Neuron (in vitro differentiated cells): ENCODE results near the gene KRTAP5-2.
"Not testable (repeated sequence)": the region's sequence is repeated elsewhere in the genome, so short reads cannot be mapped to it uniquely, and the experiment has no call there.

ENCODE experiments used
- H2AFZ ChIP-seq: one replicate; pipeline ENCODE4 v1.6.1; 2013; ENCODE audit warnings: low read depth, mild to moderate bottlenecking, inconsistent platforms, low read length, moderate library complexity
- H3K27me3 ChIP-seq: one replicate; pipeline ENCODE4 v1.6.1; 2013; ENCODE audit warnings: low read length; ENCODE audit not compliant: insufficient read depth
- H3K36me3 ChIP-seq: one replicate; pipeline ENCODE4 v1.6.1; 2013; ENCODE audit warnings: low read length; ENCODE audit not compliant: insufficient read depth
- H3K4me1 ChIP-seq: one replicate; pipeline ENCODE4 v1.6.1; 2013; ENCODE audit warnings: low read length; ENCODE audit not compliant: insufficient read depth
- H3K4me3 ChIP-seq: 2 replicates; pipeline ENCODE4 v1.5.1; 2013; ENCODE audit warnings: mild to moderate bottlenecking, low read length, moderate library complexity
- H3K9me3 ChIP-seq: one replicate; pipeline ENCODE4 v1.6.1; 2013; ENCODE audit warnings: low read length

KRTAP5-2 gene, protein sequence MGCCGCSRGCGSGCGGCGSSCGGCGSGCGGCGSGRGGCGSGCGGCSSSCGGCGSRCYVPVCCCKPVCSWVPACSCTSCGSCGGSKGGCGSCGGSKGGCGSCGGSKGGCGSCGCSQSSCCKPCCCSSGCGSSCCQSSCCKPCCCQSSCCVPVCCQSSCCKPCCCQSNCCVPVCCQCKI

GRCh38 chr11:1597994-1598380 lies at the start of gene KRTAP5-2:
Gene KRTAP5-2, minus strand, starts transcription at chr11:1598294. Its CDS starts 44 bp downstream, at chr11:1598250.
- no peak within 1 kb of the TSS for H3K4me3 ChIP-seq
- peaks cover 15% of the 10 kb centered on the region for H3K27me3 ChIP-seq
- no peaks in the 10 kb centered on the region for H3K9me3 ChIP-seq
- H3K36me3 ChIP-seq = no peaks in the 10 kb centered on the region
- no peak within 1 kb of the TSS for H2AFZ ChIP-seq
- H3K4me1 ChIP-seq = peaks cover 7% of the 10 kb centered on the region

DNA sequence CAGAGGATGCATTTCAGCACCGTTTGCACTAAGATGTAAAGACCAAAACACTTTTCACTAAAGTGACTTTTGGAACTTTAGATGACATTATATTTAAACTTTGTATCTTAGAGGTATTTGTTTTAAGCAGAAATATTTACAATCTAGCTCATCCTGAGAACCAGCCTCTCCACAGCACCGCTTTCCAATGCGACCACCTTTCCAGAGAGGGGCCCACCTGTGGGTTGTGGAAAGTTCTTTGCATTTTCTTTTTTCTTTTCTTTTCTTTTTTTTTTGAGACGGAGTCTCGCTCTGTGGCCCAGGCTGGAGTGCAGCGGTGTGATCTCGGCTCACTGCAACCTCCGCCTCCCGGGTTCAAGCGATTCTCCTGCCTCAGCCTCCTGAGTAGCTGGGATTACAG lies 48.4 kb upstream of the KRTAP5-2 start:
- not testable (repeated sequence) for H3K36me3 ChIP-seq, H3K4me1 ChIP-seq, H2AFZ ChIP-seq, H3K4me3 ChIP-seq, H3K9me3 ChIP-seq
- H3K27me3 ChIP-seq = peaks cover 25% of the 10 kb centered on the region

- no peak overlapping the region for H3K4me3 ChIP-seq
- peaks cover 27% of the 10 kb centered on the region for H3K27me3 ChIP-seq
- H3K36me3 ChIP-seq = no peaks in the 10 kb centered on the region
- H3K9me3 ChIP-seq = no peaks in the 10 kb centered on the region
- H2AFZ ChIP-seq = no peak overlapping the region
- peaks cover 2% of the 10 kb centered on the region for H3K4me1 ChIP-seq
Observed at GRCh38 chr11:1645357-1645821, 47.3 kb upstream of the KRTAP5-2 start.

DNA sequence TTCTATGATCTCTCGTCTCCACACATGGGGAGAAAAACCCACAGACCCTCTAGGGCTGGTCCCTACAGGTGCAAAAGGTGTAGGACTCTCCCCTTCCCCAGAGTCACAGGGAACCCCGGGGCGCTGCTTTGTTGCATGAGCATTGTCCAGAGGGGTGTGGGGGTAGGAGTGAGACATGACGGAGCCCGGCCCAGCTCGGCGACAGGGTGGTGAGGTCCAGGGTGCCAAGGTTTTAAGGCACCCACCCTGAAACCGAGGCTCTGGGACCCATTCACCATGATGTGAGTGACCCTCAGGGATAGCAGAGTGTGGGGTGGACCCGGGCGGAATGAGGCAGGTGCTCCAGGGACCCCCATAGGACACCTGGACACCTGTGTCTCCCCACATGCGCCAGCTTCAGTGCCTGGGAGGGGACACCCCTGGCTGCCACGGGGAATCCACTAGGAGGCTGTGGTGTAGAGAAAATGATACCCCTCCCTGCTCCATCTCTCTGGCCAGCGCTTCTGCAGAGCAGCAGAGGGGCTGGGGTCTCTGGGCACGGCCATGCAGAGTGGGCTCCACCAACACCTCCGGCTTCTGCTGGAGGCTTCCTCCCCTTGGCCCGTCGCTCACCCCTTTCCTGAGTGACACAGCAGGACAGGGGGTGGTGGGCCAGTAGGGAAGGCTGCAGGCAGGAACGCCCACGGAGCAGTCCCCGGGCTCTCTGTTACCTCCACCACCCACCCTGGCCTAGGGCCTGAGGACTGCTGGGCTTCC lies 46.7 kb upstream of the KRTAP5-2 start:
- H3K27me3 ChIP-seq = peaks cover 31% of the 10 kb centered on the region
- no peak overlapping the region for H2AFZ ChIP-seq

GRCh38 chr11:1643146-1643690 lies 45.1 kb upstream of the KRTAP5-2 start:
- H3K27me3 ChIP-seq = peaks cover 40% of the 10 kb centered on the region
- H3K36me3 ChIP-seq = no peaks in the 10 kb centered on the region
- no peaks in the 10 kb centered on the region for H3K9me3 ChIP-seq
- no peak overlapping the region for H2AFZ ChIP-seq
- no peaks in the 10 kb centered on the region for H3K4me1 ChIP-seq
- H3K4me3 ChIP-seq = no peak overlapping the region

More for the DNA sequence above, 46.7 kb upstream of the KRTAP5-2 start:
- Histone ChIP-seq H3K36me3 (no peaks in the 10 kb centered on the region), H3K4me1 (peaks cover 2% of the 10 kb centered on the region), H3K9me3 (no peaks in the 10 kb centered on the region), H3K4me3 (no peak overlapping the region)

DNA sequence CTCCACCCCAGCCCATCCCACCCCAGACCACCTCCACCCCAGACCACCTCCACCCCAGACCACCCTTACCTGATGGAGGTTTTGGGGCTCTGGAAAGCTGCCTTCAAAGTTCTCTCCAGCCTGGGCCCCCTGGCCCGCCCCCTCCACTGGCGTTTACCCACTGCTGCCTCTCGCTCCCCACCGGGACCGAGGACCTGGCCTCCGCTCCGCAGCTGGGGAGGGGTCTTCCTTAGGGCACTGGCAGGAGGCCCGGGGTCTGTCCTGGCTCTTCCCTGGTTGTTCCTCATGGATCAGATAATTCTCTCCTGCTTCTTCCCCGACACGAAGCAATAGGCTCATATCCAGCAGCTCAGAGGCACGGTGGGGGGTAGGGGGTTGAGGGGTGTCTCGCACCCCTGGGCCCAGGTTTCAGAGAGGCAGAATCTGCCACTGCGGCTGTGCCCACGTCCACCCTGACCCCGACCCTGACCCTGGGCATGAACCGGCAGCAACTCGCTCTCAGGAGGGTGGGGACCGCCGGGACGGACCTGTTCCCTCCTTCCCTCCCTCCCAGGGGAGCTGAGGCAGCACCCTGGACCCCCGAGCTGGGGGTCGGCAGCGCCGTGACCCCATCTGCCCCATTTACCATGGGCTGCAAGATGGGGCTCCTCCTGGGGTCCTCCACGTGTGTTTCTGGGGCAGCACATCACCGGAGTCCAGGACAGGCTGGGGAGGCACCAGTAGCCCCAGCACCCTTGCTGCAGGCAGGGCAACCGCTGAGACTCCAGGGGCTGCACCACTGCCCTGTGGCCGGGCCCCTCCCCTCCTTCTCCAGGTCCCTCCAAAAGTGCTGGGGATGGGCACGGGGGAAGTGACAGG lies 44.4 kb upstream of the KRTAP5-2 start:
- Histone ChIP-seq H3K36me3 (no peaks in the 10 kb centered on the region), H3K4me3 (no peak overlapping the region), H3K9me3 (no peaks in the 10 kb centered on the region), H3K27me3 (peaks cover 40% of the 10 kb centered on the region), H3K4me1 (no peaks in the 10 kb centered on the region), H2AFZ (no peak overlapping the region)

DNA sequence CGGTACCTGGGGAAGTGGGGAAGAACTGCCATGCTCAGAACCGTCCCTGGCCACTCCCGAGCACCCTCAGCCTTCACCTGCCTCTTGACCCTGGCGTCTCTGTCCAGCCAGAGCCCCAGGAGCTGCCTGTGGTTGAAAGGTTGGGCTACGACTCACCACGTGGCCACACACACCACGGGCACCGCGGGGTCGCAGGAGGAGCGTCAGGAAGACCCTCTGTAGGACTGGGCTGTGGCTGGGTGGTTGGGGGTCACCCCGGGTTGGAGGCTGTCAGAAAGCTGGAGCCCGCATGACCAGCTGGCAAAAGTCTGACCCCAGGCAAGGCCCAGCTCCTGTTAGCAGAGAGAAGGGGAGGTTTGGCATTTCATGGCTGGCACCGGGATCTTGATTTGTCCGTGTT lies 43.0 kb upstream of the KRTAP5-2 start:
- no peaks in the 10 kb centered on the region for H3K9me3 ChIP-seq
- H3K4me1 ChIP-seq = no peaks in the 10 kb centered on the region
- no peak overlapping the region for H3K4me3 ChIP-seq
- peaks cover 43% of the 10 kb centered on the region for H3K27me3 ChIP-seq
- H3K36me3 ChIP-seq = no peaks in the 10 kb centered on the region
- no peak overlapping the region for H2AFZ ChIP-seq

DNA sequence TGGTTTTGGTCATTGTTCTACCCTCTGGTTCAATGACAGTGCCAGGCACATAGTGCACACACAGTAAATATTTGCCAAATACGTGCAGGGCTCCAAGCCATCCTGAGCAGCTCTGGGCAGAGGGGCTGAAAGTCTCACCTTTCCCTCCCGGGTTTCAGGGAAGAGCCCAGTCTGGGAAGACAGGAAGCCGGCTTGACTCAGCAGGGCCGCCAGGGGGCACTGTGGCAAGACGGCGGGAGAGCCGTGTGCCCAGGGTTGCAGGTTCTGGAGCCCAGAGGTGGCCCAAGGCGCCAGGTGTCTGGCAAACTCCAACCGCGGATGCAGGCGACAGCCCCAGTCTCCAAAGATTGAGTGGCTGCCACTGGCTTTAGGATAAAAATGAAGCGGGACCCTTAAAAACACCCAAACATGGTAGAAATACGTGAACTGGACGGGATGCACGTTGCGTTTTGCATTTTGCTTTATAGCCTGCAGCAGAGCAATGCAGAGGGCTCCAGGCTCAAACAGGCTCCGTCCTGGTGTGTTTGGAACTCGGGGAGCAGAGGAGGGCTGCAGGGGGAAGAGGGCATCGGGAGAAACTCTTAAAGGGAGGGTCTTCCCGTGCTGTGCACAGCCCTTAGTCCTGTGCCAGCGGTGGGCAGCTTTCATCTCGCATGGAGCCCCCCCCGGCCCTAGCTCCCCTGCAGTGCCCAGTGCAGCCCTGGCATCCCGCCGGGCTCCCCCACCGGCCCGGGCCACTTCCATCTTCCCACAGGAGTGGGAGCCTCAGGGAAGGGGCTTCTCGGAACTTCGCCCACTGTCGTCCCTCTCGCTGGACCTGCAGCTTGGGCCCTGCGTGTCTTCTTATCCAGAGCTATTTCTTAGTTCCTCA lies 42.2 kb upstream of the KRTAP5-2 start:
- Histone ChIP-seq H3K4me3 (no peak overlapping the region), H2AFZ (no peak overlapping the region), H3K9me3 (no peaks in the 10 kb centered on the region), H3K36me3 (no peaks in the 10 kb centered on the region), H3K27me3 (peaks cover 38% of the 10 kb centered on the region), H3K4me1 (no peaks in the 10 kb centered on the region)

DNA sequence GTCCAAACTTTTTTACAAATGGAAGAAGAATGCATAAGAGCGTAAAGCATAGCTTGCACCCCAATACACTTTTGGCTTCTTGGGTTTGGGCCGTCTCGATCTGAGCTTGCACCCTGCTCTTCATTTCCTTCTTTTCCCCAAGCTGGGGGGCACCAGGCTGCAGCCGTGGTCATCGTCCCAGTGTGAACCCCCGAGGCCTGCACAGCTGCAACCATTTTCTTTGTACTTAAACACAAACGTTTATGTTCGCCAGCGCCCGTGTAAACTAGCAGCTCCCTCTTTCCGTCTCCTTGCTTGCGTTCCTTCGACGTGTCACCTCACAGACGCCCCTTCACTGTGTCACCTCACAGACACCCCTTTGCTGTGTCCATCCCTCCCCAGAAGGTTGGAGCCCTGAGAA lies 41.6 kb upstream of the KRTAP5-2 start:
- Histone ChIP-seq H3K4me3 (no peak overlapping the region), H2AFZ (no peak overlapping the region), H3K4me1 (no peaks in the 10 kb centered on the region), H3K27me3 (peaks cover 31% of the 10 kb centered on the region), H3K9me3 (no peaks in the 10 kb centered on the region), H3K36me3 (no peaks in the 10 kb centered on the region)

DNA sequence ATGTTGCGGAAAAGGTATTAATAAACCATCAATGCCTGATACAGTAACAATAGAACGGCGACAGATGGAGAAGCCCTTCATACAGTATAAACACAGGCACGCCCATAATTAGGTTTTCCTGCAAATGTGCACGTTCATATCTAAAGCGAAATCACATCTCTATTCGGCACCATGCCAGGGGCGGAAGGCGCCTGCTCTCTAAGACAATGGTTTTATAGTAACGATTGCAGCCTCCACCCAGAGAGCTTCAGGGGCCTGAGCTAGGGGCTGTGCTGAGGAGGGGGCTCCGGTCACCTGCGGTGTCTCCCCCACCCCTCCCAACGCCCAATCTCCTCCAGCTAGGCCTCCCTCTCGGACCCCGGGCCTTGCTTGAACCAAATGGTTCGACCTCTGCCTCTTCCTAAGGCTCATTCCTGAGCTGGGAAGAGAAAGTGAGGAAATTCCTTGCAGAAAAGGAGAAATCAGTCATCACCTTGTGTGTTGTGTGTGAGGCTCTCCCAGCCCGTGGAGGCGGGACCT lies 41.1 kb upstream of the KRTAP5-2 start:
- no peaks in the 10 kb centered on the region for H3K9me3 ChIP-seq
- H3K4me1 ChIP-seq = no peaks in the 10 kb centered on the region
- no peak overlapping the region for H3K4me3 ChIP-seq
- peaks cover 31% of the 10 kb centered on the region for H3K27me3 ChIP-seq
- H2AFZ ChIP-seq = no peak overlapping the region
- H3K36me3 ChIP-seq = no peaks in the 10 kb centered on the region

- no peak overlapping the region for H3K4me3 ChIP-seq
- H3K4me1 ChIP-seq = no peaks in the 10 kb centered on the region
- peaks cover 28% of the 10 kb centered on the region for H3K27me3 ChIP-seq
- no peaks in the 10 kb centered on the region for H3K9me3 ChIP-seq
- H3K36me3 ChIP-seq = no peaks in the 10 kb centered on the region
- H2AFZ ChIP-seq = no peak overlapping the region
Observed at GRCh38 chr11:1638344-1638743, 40.2 kb upstream of the KRTAP5-2 start.

GRCh38 chr11:1637628-1638027 lies 39.5 kb upstream of the KRTAP5-2 start:
- Histone ChIP-seq H3K9me3 (no peaks in the 10 kb centered on the region), H3K4me3 (no peak overlapping the region), H2AFZ (no peak overlapping the region), H3K36me3 (no peaks in the 10 kb centered on the region), H3K27me3 (peaks cover 22% of the 10 kb centered on the region), H3K4me1 (no peaks in the 10 kb centered on the region)
